Measurements from ENCODE around the gene COL4A6. TPM values are rescaled to one million over a fixed set of nuclear protein-coding genes. Genes with fewer than 3 reads are reported as not detected.
"Not testable (repeated sequence)": the region's sequence is repeated elsewhere in the genome, so short reads cannot be mapped to it uniquely, and the experiment has no call there.

COL4A6 gene
- total RNA-seq, 1 donor from 2014 or later = 99.4 TPM

GRCh38 chrX:108384783-108385182, 53.4 kb downstream of the COL4A6 start:
- Mint-ChIP-seq H3K4me3 (no peak overlapping the region), H3K9me3 (peaks cover 43% of the 10 kb centered on the region), H3K27me3 (ENCODE audit: low read depth) (no peaks in the 10 kb centered on the region), H3K27ac (no peak overlapping the region), H3K36me3 (peaks cover 37% of the 10 kb centered on the region), H3K4me1 (no peaks in the 10 kb centered on the region)
- no peak for TF ChIP-seq CTCF (IDR thresholded peaks at IDR 0.05; ENCODE audit: unreplicated experiment)
- DNase-seq (ENCODE audit: low spot score in 2 of 2, unreplicated experiment in 2 of 2) = no peak

- Mint-ChIP-seq H3K4me3 (no peak overlapping the region), H3K9me3 (peaks cover 8% of the 10 kb centered on the region), H3K27ac (no peak overlapping the region), H3K27me3 (ENCODE audit: low read depth) (no peaks in the 10 kb centered on the region), H3K36me3 (peaks cover 3% of the 10 kb centered on the region), H3K4me1 (peaks cover 12% of the 10 kb centered on the region)
- no peak for TF ChIP-seq CTCF (IDR thresholded peaks at IDR 0.05; ENCODE audit: unreplicated experiment)
- DNase-seq (ENCODE audit: low spot score in 2 of 2, unreplicated experiment in 2 of 2) = no peak
These were observed 58.0 kb downstream of the COL4A6 start for GRCh38 chrX:108380222-108380621.

- Mint-ChIP-seq H3K4me1 (peaks cover 43% of the 10 kb centered on the region), H3K4me3 (peak overlapping the region; percentile 22), H3K27ac (peak overlapping the region; percentile 42)
- not testable (repeated sequence) for H3K9me3 Mint-ChIP-seq; H3K27me3 Mint-ChIP-seq (ENCODE audit: low read depth); DNase-seq (ENCODE audit: low spot score in 2 of 2, unreplicated experiment in 2 of 2); H3K36me3 Mint-ChIP-seq
These were observed 61.4 kb downstream of the COL4A6 start for GRCh38 chrX:108376821-108377220.

- H3K36me3 Mint-ChIP-seq; DNase-seq (ENCODE audit: low spot score in 2 of 2, unreplicated experiment in 2 of 2); H3K9me3 Mint-ChIP-seq; H3K27me3 Mint-ChIP-seq (ENCODE audit: low read depth); H3K4me3 Mint-ChIP-seq: not testable (repeated sequence)
- H3K27ac Mint-ChIP-seq = peak overlapping the region; percentile 14
- H3K4me1 Mint-ChIP-seq = peaks cover 52% of the 10 kb centered on the region
These were observed 62.6 kb downstream of the COL4A6 start for GRCh38 chrX:108375591-108375990.

GRCh38 chrX:108366644-108367406, 71.4 kb downstream of the COL4A6 start:
- no peak for DNase-seq (ENCODE audit: low spot score in 2 of 2, unreplicated experiment in 2 of 2)
- no peak for TF ChIP-seq CTCF (IDR thresholded peaks at IDR 0.05; ENCODE audit: unreplicated experiment)
- H3K4me3 Mint-ChIP-seq = no peak overlapping the region
- H3K36me3 Mint-ChIP-seq = peaks cover 7% of the 10 kb centered on the region
- H3K27me3 Mint-ChIP-seq (ENCODE audit: low read depth) = no peaks in the 10 kb centered on the region
- peaks cover 31% of the 10 kb centered on the region for H3K4me1 Mint-ChIP-seq
- H3K27ac Mint-ChIP-seq = no peak overlapping the region
- peaks cover 6% of the 10 kb centered on the region for H3K9me3 Mint-ChIP-seq

GRCh38 chrX:108362026-108362425, 76.2 kb downstream of the COL4A6 start:
- peaks cover 4% of the 10 kb centered on the region for H3K36me3 Mint-ChIP-seq
- H3K27ac Mint-ChIP-seq = peak overlapping the region; percentile 76
- H3K27me3 Mint-ChIP-seq (ENCODE audit: low read depth) = no peaks in the 10 kb centered on the region
- peaks cover 6% of the 10 kb centered on the region for H3K9me3 Mint-ChIP-seq
- H3K4me3 Mint-ChIP-seq = no peak overlapping the region
- DNase-seq (ENCODE audit: low spot score in 2 of 2, unreplicated experiment in 2 of 2) = no peak
- H3K4me1 Mint-ChIP-seq = peaks cover 56% of the 10 kb centered on the region
- TF ChIP-seq CTCF (IDR thresholded peaks at IDR 0.05; ENCODE audit: unreplicated experiment) = no peak
